ENCODE results near the gene CCDC152.
"Not testable (repeated sequence)": the region's sequence is repeated elsewhere in the genome, so short reads cannot be mapped to it uniquely, and the experiment has no call there.

Gene CCDC152

GRCh38 chr5:42816546-42816945 is 59.9 kb downstream of the CCDC152 start:
- DNase-seq: not testable (repeated sequence)

- DNase-seq: no peak
These were observed 63.1 kb downstream of the CCDC152 start for GRCh38 chr5:42819745-42820144.

- DNase-seq: no peak
These were observed 65.9 kb downstream of the CCDC152 start for GRCh38 chr5:42822548-42822947.

- no peak for DNase-seq
These were observed 67.8 kb downstream of the CCDC152 start for GRCh38 chr5:42824347-42824976.

GRCh38 chr5:42825422-42826148 is 69.0 kb downstream of the CCDC152 start:
- DNase-seq: no peak

GRCh38 chr5:42826757-42827515 is 70.3 kb downstream of the CCDC152 start:
- DNase-seq: no peak

GRCh38 chr5:42828671-42829070 is 72.1 kb downstream of the CCDC152 start:
- DNase-seq: no peak

DNA sequence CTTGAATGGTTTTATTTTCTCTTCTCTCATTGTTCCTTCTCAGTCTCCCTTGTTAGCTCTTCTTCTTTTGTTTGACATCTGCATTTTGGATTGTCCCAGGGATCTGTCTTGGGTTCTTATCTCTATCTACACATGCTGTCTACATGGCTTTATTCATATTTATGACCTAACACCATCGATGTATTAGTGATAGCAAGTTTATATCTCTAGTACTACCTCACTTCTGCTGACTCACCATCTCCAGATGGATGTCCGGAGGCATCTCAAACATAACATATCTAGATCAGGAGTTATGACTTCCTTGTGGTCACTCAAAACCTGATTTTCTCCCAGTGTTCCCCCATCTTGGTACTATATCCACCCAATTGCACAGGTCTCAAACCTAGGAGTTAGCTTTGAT is 74.3 kb downstream of the CCDC152 start:
- DNase-seq: no peak

- DNase-seq: no peak
These were observed 75.4 kb downstream of the CCDC152 start for GRCh38 chr5:42832060-42832459.

- no peak for DNase-seq
These were observed 79.6 kb downstream of the CCDC152 start for GRCh38 chr5:42836070-42836769.

- DNase-seq: no peak
These were observed 81.0 kb downstream of the CCDC152 start for GRCh38 chr5:42837601-42838000.

DNA sequence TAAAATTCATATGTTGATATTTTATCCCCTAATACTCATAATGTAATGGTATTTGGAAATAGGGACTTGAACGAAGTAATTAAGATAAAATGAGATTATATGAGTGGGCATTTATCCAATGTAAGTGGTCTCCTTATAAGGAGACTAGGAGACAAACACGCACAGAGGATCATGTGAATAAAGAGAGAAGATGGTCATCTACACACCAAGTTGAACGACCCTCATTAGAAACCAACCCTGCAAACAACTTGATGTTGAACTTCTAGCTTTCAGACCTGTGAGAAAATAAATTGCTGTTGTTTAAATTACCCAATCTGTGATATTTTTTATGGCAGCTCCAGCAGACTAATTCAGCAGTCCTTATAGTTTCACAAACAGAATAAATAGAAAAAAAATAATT is 82.6 kb downstream of the CCDC152 start:
- no peak for DNase-seq

- no peak for DNase-seq
These were observed 83.7 kb downstream of the CCDC152 start for GRCh38 chr5:42840269-42840668.

- no peak for DNase-seq
These were observed 84.4 kb downstream of the CCDC152 start for GRCh38 chr5:42840842-42841567.

- no peak for DNase-seq
These were observed 86.5 kb downstream of the CCDC152 start for GRCh38 chr5:42842921-42843641.

DNA sequence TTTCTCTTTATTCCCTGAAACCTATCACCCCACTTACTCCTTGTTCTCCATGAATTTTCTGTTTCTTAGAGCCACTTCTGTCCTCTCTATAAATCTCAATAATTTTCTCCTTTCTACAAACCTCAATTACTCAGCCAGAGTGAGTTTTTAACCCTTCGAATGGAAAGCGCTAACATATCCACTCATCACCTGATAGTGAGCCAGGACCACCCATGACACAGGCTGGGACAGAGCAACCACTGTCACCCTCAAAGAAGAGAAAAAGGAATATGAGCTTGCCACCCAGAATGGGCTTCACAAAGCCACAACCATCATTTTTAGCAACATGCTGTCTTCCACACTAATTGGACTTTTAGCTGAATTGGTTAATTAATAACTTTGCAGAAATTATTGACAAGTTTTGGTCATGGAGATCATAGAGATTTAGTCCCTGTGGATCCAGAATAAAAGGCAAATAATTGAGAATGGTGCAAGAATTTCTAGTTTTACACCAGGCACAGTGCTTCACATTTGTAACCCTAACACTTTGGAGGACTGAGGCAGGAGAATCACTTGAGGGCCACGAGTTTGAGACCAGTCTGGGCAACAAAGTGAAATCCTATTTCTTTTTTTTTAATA is 87.2 kb downstream of the CCDC152 start:
- no peak for DNase-seq

DNA sequence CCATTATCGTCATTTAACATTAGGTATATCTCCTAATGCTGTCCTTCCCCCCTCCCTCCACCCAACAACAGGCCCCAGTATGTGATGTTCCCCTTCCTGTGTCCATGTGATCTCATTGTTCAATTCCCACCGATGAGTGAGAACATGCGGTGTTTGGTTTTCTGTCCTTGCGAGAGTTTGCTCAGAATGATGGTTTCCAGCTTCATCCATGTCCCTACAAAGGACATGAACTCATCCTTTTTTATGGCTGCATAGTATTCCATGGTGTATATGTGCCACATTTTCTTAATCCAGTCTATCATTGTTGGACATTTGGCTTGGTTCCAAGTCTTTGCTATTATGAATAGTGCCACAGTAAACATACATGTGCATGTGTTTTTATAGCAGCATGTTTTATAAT is 87.8 kb downstream of the CCDC152 start:
- not testable (repeated sequence) for DNase-seq

- no peak for DNase-seq
These were observed 91.9 kb downstream of the CCDC152 start for GRCh38 chr5:42848545-42848944.

DNA sequence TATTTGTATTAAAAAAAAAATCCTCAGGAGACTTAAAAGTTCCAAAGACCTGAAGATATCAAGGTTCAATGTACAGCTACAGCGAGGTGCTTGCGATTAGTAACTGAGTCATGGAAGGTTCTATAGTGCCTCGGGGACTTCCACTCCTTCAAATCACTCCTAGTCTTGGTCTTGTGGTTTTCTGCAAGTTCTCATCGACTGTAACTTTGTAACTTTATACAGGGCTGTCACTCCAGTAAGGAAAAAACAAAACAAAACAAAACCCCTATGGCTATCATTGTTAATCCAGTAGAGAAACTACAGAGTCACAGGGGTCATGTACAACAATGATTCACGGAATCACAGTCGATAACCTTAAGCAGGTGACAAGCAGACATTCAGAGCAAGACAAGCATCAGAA is 94.9 kb downstream of the CCDC152 start:
- DNase-seq: no peak

Measured in cerebellar nuclear complex (tissue), 1 donor.